22Rv1 (cell line): ENCODE results near the gene GNAS.
"Not testable (repeated sequence)": the region's sequence is repeated elsewhere in the genome, so short reads cannot be mapped to it uniquely, and the experiment has no call there.

Experiments
- H3K27ac ChIP-seq: fragments of 450-650 bp; 2 replicates; pipeline ENCODE4 v1.5.1; 2017
- CTCF ChIP-seq: fragments of 450-650 bp; IDR thresholded peaks from 2 replicates; pipeline ENCODE4 v1.5.1; 2017; ENCODE audit warnings: mild to moderate bottlenecking
- ZFX ChIP-seq: fragments of 450-650 bp; IDR thresholded peaks from 2 replicates; pipeline ENCODE4 v1.6.1; 2017; ENCODE audit warnings: antibody characterized with exemption, borderline replicate concordance

GNAS gene

GRCh38 chr20:58822149-58822548 is 30.4 kb upstream of the GNAS start:
- H3K27ac ChIP-seq = no peak overlapping the region
- no peak for TF ChIP-seq ZFX
- no peak for TF ChIP-seq CTCF

GRCh38 chr20:58822748-58823730 is 29.5 kb upstream of the GNAS start:
- no peak overlapping the region for H3K27ac ChIP-seq

GRCh38 chr20:58824843-58825242 is 27.7 kb upstream of the GNAS start:
- H3K27ac ChIP-seq = no peak overlapping the region
- TF ChIP-seq CTCF (no peak), ZFX (no peak)

More at GRCh38 chr20:58822748-58823730, 29.5 kb upstream of the GNAS start:
- TF ChIP-seq CTCF (no peak), ZFX (no peak)

- TF ChIP-seq CTCF (no peak), ZFX (no peak)
These were observed 27.1 kb upstream of the GNAS start for GRCh38 chr20:58825450-58825849.

GRCh38 chr20:58826271-58826670 is 26.2 kb upstream of the GNAS start:
- H3K27ac ChIP-seq = no peak overlapping the region
- TF ChIP-seq CTCF (no peak), ZFX (no peak)

More at GRCh38 chr20:58825450-58825849, 27.1 kb upstream of the GNAS start:
- no peak overlapping the region for H3K27ac ChIP-seq

- H3K27ac ChIP-seq = no peak overlapping the region
- TF ChIP-seq ZFX (no peak), CTCF (no peak)
These were observed 24.4 kb upstream of the GNAS start for GRCh38 chr20:58828136-58828535.

GRCh38 chr20:58828804-58829203 is 23.7 kb upstream of the GNAS start:
- not testable (repeated sequence) for H3K27ac ChIP-seq
